Panc1 (cell line): ENCODE data around the gene ZBTB40.

ENCODE experiments used
- CTCF ChIP-seq: fragments of 450-650 bp; IDR thresholded peaks from 2 replicates; pipeline ENCODE4 v1.5.1; 2017; ENCODE audit warnings: mild to moderate bottlenecking
- POLR2AphosphoS5 ChIP-seq: IDR thresholded peaks from 2 replicates; pipeline ENCODE4 v1.6.1; 2012; ENCODE audit warnings: mild to moderate bottlenecking, low read depth, low read length, moderate library complexity
- SIN3A ChIP-seq: IDR thresholded peaks from 2 replicates; pipeline ENCODE4 v1.6.1; 2012; ENCODE audit warnings: low read depth, mild to moderate bottlenecking, low read length, moderate library complexity, borderline replicate concordance; ENCODE audit not compliant: insufficient read depth
- TCF7L2 ChIP-seq: IDR thresholded peaks from 2 replicates; pipeline ENCODE4 v1.6.1; 2011; ENCODE audit warnings: mild to moderate bottlenecking, low read depth, low read length, inconsistent platforms

DNA sequence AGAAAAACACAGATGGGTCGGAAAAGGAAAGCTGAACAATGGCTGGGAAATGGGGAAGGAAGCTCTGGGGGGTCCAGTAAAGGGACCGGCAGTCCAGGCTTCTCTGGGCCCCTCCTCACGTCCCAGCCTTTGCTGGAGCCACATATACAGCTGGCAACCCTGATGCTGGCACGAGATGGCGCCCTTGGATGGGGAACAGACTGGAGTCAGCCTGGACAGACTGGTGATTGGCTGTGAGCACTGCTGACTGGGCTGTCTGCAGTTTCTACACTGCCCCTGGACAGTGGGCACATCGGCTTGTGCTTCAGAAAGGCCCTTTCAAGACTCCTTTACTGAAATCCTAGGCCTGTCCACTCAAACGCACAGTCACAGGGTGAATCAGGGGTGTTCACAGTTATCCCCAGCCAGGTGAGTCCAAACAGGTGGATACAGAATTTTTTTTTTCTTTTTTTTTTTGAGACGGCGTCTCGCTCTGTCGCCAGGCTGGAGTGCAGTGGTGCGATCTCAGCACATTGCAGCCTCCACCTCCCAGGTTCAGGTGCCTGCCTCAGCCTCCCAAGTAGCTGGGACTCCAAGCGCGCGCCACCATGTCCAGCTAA, 31.1 kb upstream of the ZBTB40 start:
- peak; percentile 88 for TF ChIP-seq CTCF
- TF ChIP-seq POLR2AphosphoS5: no peak
- no peak for TF ChIP-seq SIN3A
- no peak for TF ChIP-seq TCF7L2
